T1000 (cell line): ENCODE results near the gene ONECUT3.
A peak's percentile ranks its signal among the peaks of the same experiment; 100 is the strongest.
"Not testable (repeated sequence)": the region's sequence is repeated elsewhere in the genome, so short reads cannot be mapped to it uniquely, and the experiment has no call there.

Experiments used
- DNase-seq: peaks from one replicate; lab custom pipeline; 2025; ENCODE audit warnings: mixed read lengths; lab: John Stamatoyannopoulos, UW

Gene ONECUT3

DNA sequence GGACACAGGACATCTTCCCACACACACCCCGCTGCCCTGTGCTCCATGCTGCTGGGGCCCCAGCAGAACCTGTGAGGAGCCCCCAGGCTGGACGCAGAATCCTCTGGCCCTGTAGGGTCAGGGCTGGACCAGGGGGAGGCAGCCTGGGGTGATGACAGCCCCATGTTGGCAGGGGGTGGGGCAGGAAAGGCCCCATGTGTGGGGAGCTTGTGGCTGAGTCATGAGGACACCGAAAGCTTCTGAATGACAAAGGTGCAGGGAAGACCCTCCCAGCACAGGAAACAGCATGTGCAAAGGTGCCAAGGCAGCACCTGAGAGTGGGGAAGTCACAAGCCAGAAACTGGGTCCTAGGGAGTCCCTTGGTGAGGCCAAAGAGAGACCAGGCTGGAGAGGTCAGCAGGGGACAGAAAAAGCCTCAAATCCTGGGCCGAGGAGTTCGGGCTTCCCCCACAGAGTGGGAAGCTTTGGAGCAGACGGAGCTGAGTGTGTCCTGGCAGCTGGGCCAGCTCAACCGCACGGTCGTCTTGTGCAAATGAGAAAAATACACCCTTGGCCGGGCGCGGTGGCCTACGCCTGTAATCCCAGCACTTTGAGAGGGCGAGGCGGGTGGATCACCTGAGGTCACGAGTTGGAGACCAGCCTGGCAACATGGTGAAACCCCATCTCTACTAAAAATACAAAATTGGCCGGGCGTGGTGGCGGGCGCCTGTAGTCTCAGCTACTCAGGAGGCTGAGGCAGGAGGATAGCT, 41.3 kb downstream of the ONECUT3 start:
- DNase-seq: no peak

DNA sequence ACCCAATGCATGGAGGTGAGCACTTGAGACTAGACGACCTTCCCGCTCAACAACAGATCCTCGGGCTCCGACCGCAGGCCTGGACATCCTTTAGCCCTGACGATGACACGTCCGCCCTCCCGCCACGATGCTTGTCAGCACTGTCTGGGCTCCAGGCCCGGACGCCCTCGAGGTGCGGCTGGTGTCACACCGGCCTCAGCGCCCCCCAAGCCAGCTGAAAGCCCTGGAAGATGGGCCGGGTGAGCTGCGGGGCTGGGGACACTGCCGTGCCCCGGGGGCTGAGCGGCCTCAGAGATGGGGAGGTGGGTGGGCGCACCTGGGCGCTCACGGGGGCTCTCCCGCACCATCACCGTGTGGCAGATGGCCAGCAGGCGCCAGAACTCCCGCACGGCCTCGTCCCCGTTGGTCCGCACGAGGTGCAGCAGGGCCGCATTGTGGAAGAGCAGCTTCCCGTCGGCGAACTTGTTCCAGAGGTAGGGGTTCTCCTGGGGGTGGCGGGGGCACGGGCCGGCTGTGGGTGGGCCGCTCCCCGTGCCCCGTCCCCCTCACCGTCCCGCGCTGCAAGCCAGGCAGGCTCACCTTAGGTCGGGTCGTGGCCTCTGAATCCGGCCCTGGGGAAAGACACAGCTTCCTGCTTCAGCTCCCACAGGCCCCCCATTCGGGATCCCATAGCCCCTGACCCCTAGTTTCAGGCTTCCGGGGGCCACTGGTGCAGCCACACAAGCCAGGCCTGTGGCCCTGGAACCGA, 43.3 kb downstream of the ONECUT3 start:
- no peak for DNase-seq

DNA sequence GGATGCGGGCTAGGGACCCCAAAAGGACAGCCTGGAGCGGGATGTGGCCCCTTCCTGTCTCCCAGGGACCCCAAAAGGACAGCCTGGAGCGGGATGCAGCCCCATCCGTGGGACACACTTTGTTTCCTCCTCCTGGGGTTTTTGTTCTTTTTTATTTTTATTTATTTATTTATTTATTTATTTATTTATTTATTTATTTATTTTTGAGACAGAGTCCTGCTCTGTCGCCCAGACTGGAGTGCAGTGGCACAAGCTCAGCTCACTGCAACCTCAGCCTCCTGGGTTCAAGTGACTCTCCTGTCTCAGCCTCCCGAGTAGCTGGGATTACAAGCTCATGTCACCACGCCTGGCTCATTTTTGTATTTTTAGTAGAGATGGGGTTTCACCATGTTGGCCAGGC, 44.0 kb downstream of the ONECUT3 start:
- not testable (repeated sequence) for DNase-seq

DNA sequence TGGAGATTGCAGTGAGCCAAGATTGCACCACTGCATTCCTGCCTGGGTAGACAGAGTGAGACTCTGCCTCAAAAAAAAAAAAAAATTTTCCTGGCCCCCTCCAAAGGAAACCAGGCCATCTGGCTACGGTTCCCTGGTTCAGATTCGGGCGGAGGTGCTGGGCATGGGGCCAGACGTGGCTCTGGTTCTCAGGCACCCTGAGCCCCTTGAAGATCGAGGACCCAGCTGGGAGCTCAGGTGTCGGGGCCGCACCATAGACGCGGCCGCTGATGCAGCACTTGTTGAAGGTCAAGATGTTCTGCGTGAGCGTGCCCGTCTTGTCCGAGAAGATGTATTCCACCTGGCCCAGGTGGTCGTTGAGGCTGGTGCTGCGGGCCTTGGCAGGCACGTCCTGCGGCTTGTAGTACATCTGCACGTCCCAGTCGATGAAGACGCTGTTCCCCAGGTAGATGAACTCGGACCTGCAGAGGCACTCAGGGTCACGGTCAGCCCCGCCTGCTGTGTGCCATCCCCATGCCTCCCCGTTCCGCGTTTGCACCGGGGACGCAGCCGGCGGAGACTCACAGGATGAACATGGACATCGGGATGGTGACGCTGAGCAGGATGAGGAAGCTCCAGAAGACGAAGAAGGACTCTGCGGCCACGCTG, 46.5 kb downstream of the ONECUT3 start:
- no peak for DNase-seq

DNA sequence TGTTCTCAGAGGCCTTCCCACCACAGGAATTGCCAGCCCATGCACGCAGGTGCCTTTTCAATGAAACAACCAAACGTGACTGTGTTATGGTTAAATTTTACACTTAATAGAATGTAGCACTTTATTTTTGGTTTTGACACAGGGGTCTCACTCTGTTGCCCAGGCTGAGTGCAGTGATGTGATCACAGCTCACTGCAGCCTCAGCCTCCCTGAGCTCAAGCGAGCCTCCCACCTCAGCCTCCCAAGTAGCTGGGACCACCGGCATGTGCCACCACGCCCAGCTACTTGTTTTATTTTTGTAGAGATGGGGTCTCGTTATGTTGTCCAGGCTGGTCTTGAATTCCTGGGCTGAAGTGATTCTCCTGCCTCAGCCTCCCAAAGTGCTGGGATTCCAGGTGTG, 51.6 kb downstream of the ONECUT3 start:
- DNase-seq: no peak

DNA sequence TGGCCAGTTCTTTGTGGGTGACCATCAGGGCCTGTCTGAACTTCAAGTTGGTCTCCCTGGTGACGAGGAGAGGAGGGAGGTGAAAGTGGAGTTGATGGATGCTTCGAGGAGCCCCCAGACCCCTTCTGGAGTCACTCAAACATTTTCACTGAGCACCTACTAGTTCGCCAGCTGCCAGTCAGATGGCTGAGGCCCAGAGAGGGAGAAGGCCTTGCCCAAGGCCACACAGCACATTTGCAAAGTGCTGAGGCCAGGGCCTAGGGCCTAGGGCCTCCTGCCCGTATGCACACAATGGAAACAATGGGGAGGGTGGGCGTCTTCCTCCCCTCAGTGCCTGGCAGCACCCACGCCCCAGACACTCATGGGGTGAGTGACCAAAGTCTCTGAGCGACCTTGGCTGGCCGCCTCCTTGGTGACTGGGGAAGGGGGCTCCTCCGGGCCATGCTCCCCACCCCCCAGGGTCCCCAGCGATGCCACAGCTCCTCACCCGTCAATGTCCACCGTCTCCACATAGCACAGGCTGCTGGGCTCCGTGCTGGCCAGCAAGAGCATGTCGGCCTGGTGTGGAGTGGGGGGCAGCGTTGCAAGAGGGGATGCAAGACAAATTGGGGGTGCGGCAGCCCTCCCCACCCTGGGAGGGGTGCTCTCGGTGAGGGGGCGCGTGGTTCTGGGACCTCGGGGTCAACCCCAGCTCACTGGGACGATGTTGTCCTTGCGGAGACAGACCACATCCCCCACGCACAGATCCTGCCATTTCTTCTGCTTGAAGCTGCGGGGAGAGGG, 52.3 kb downstream of the ONECUT3 start:
- no peak for DNase-seq

DNA sequence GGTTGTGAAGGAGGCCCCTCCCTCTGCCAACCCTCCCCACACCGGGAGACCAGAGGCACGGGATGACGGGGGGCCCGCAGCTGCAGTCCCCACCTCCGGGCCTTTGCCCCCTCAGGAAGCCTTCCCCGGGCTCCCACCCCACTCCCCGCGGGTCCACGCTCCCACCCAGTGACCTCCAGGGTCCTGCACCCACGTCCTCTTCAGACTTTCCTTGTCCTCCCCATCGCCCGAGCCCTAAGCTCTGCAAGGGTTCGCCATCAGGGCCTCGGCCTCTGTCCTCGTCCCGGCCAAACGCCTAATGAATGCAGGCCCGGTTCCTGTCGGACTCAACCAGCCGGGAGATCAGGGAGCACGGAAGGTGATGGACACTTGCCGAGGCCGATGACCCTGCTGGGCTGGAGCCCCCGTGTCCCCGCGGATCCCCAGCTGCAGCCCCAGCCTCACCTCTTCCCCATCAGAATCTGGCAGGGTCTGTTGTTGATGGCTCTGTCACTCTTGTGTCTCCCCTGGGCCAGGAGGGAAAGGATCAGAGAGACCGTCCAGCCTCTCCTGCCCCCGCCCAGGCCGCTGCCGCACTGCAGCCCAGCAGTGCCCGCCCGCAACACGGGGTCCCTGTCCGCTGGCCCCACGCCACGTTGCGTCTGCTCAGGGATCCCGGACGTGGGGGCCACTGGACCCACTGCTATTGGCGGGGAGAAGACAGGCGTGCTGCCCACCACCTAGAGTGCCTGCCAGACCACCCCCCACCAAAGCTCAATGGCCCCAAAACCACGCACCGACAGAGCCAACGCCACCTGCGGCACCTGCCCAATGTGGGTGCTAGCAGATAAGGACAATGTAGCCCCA, 53.1 kb downstream of the ONECUT3 start:
- DNase-seq: no peak

DNA sequence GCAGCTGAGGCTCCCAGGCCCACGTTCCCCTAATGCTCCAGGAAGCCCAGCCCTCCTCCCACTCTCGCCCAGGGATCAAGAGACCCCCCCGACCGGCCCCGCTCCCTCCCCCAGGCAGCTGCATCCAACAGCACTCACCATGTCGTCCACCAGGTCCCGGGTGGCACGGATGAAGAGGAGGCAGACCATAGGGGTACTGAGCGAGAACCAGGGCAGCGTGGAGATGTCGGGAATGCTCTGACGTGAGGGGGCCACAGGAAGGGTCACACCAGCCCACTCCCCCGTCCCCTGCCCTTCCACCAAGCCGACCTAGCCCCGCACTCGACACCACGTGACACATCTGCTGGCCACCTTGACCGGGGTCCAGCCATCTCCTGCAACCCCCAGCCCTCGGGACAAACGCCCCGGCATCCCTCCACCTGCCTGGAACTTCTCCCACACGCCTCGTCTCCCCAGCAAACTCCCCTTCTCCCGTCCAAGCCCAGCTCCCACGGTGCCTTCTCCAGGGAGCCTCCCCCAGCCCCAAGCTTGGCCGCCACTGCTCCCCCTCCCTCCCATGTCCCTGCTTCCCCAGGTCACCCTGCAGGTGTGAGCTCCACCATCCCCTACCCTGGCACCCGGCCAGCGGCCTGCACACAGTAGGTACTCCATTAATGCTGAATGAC, 53.9 kb downstream of the ONECUT3 start:
- DNase-seq: no peak

DNA sequence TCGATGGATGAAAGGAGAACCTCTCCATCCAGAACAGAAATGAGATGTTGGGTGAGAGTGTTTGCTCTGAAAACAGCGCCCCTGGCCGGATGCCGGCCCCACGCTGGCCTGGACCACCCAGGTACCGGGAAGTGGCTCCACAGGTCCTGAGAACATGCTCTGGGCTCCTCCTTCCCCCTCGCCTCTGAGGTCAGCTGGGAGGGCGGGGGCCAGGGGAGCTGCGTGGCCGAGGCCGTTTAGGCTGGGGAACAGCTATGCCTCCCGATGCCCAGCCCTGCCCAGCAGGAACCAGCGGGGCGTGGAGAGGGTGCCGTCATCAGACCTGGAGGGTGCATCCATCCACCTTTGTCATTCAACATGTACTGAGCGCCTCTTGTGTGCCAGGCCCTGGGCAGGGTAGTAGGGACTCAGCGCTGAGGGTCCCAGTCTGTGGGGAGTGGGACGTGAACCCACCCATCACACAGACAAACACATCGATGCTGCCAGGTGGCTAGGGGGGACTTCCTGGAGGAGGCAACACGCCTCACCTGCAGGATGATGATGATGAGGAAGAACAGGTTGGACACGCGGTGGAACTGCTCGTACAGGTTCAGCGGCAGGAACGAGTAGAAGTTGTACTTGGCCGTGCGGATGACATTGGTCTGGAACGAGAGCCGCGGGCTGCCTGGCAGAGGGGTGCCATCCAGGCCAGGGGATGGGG, 54.5 kb downstream of the ONECUT3 start:
- DNase-seq: no peak

DNA sequence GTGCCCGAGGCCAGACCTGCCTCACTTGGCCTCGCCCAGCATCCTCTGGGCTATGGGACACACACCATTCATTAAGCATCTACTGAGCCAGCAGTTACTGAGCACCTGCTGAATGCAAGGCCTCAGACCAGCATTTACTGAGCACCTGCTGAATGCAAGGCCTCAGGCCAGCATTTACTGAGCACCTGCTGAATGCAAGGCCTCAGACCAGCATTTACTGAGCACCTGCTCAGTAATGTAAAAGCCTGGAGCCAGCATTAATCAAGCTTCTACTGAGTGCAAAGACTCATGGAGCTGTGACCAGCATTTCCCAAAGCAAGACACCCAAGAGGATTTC, 55.1 kb downstream of the ONECUT3 start:
- no peak for DNase-seq

DNA sequence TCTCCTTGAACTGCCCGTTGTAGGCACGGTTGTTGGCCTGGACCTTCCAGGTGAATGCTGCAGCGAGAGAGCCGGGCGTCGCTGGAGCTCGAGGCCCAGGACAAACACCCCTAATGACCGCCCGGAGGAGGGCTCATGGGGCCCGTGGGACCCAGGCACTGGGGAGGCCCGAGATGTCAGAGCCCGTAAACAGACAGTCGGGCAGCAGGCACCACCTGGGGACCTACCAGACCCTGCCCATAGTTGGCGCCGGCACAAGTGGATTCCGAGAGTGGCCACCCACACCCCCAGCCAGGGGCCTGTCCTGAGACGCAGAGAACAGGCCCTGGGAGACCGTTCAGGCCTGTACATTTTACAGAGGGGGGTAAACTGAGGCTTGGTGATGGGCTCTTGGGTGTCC, 56.4 kb downstream of the ONECUT3 start:
- DNase-seq: no peak

DNA sequence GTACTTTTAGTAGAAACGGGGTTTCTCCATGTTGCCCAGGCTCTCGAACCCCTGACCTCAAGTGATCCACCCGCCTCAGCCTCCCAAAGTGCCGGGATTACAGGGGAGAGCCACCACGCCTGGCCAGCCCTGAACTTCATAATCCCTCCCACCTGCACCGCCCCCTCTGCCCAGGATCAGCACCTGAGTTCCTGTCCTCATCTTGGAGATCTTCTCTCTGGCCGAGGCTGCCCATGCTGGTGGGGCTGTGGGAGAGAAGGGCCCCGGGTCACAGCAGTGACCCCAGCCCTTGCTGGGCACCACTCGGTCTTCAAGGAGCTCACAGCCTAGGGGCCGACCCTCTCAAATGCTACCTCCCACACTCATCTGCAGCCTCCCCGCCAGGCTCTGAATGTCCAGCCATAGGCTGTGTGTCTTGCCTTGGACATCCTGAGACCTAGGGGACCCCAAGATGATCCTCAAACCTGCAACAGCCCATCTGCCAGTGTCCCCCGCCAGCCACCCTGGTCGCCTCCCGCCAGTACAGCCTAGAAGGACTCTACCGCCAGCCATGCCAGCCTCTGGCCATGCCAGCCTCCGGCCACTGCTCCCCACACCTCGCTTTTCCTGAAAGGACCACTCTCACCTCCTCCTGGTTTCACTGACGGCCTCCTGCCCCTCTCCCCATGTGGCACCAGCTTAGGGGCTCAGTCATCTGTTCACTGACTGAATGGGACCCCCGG, 57.3 kb downstream of the ONECUT3 start:
- DNase-seq: no peak

DNA sequence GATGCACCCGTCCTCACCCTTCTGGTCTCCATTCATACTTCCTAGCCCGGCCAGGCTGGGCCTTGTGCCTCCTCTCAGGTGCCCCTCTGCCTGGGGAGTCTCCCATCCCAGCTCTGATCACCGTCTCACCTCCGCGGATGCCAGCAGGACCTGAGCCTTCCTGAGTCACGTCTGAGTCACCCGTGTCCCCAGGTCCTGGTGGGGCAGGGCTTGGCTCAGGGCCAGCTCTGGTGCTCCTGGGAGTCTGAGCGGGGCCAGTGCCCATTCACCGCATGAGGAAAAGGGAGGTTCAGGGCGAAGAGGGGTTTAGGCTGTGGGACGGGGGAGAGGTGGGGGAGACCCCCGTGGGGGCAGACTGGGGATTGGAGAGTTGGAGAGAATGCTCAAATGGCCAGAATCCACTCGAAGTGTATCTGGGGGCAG, 58.2 kb downstream of the ONECUT3 start:
- DNase-seq: peak; percentile 84

DNA sequence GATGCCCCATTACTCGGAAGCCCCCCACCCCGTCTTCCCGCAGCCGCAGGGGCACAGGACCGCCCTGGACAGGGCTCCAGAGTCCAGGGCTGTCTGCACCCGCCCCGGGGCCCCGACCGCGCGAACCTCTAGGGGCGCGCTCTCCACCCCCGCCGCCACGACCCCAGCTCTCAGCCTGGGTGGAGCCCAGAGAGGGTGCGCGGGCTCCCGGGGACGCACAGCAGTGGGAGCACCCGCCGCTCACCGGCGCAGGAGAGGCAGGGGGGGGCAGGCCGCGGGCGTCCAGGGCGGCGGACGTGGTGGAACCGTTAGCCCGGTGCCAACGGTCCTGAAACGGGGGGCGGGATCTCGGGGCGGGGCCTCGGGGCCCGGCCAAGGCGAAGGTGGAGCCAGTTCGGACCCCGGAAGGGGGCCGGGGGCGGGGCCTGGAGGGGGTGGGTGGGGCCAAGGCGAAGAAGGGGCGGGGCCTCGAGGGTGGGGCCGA, 58.7 kb downstream of the ONECUT3 start, which contains the start of gene ATP8B3:
Gene ATP8B3, minus strand, starts transcription at position 335 of the 484 bp plus-strand sequence. CDS start 540 bp downstream, outside the sequence.
- no peak for DNase-seq

DNA sequence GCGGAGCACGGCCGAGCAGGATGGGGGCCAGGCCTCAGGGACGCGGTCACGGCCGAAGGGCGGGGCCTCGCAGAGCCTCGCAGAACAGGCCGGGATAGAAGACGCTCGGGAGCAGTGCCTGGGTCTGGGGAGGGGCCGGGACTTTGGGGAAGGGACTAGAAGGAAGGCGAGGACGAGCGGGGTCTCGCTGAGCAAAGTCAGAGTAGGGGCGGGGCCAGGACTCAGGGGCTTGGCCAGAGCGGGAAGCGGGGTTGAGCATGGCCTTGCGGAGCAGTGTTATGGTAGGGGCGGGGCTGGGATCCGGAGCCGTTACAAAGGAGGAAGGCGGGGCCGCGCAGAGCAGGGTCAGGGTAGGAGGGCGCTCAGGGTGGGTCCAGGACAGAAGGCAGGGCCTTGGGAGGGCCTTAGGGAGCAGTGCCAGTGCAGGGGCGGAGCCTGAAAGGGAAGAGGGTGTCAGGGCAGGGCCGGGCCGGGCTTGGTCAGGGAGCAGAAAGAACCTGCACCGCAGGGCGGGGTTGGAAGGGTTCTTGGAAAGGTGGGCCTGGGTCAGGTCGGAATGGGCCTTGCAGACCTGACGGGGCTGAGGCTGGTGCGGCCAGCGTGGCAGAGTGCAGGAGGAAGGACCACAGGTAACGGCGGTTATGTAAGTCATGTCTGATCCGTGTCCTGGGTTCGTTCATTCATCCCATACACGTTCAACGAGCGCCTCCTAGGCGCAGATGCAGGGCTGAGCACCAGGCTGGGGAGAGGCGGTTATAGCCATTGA, 59.3 kb downstream of the ONECUT3 start:
- DNase-seq: peak; percentile 99

DNA sequence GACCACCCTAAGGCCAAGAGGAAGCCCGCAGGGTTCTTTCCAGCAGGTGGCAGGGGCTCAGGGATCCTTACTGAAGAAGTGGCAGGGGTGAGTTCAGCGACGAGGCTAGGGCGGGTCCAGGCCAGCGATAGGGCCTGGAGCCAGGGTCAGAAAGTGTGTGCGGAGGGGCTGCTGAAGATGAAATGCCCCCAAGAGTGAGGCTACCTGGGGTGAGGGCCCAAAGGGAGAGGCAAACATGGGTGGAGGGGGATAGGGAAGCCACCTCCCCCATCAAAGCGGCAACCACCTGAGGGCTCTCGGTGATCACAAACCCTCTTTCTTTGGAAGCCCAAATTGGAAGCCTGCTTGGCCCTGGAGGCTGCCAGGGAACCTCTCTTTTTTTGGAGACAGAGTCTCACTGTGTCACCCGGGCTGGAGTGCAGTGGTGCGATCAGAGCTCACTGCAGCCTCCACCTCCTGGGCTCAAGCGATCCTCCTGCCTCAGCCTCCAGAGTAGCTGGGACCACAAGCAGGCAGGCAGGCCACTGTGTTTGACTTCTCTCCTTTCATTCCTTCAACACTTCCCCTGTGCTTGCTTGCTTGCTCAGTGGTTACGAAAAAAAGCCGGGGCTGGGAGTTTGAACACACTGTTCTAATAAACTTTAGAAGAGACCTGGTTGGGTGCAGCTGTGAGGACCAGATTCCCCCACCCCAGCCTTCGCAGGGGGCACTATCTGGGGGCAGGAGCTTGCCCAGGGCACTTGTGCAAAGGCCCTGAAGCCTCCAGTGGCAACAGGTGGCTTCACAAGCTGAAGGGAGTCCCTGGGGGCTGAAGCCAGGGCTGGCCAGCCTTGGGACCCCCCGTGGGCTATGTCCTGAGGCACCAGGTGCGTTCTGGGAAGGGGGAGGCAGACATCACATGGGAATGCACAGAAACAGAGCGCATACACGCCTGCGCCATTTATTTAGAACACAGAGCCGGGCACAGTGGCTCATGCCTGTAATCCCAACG, 60.2 kb downstream of the ONECUT3 start:
- DNase-seq: no peak

DNA sequence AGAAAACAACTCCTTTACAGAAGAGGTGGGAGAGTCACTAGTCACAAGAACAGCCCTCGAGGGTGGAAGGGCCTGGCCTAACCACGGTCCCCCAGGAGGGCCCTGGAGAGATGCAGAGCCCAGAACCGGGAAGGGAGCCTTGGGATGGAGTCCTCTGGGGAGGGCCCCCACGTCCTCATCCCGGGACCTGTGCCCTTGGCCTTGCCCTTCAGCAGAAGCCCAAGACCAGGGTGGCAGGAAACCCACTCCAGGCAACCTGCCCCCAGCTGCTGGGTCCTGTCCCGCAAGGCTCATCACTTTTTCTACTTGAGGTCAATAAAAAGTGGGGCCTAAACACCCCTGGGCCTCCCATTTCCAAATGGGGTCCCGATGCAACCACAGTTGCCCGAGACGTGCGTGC, 61.1 kb downstream of the ONECUT3 start:
- no peak for DNase-seq
